ENCODE measurements around the gene NTNG1.
A peak's percentile ranks its signal among the peaks of the same experiment; 100 is the strongest.

Gene NTNG1

DNA sequence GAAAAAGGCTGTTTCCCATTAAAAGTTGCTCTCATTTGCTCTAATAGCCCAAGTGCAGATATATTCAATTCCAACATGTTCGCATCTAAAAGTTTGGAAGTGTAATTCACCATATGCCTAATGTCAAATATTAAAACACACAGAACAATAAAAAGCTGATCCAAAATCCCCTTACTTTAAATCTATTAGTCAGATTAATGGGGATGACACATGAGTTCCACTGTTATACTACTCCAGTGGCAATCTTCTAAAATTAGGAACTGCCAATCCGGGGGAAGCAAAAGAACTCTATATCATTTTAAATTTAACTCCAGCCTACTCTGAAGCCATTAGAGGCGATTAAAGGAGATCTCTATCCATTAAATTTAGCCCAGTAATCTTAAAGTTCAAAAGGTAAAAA lies 317.1 kb downstream of the NTNG1 start:
- no peak for DNase-seq (ENCODE audit: low read depth in 2 of 2)

- no peak for DNase-seq (ENCODE audit: low read depth in 2 of 2)
These were observed 318.5 kb downstream of the NTNG1 start for GRCh38 chr1:107459204-107459904.

GRCh38 chr1:107460035-107460434 lies 319.2 kb downstream of the NTNG1 start:
- no peak for DNase-seq (ENCODE audit: low read depth in 2 of 2)

GRCh38 chr1:107464827-107465226 lies 324.0 kb downstream of the NTNG1 start:
- DNase-seq (ENCODE audit: low read depth in 2 of 2) = no peak

DNA sequence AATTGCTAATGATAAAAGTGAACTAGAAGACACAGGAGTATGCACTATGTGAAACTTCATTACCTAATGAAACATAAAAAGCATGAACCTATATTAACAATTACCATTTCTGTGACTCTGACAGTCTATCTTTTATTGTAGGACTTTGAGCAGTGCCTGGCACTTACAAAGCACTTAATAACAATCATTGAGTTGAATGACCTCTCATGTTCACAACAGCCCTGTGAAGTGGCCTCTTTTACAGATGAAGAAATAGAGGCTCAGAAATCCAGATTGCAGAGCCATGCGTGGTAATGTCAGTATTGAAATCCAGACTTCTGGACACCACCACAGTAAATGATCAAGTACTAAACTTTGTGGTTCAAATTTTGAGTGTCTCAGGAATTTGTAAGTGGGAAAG lies 326.4 kb downstream of the NTNG1 start:
- no peak for DNase-seq (ENCODE audit: low read depth in 2 of 2)

DNA sequence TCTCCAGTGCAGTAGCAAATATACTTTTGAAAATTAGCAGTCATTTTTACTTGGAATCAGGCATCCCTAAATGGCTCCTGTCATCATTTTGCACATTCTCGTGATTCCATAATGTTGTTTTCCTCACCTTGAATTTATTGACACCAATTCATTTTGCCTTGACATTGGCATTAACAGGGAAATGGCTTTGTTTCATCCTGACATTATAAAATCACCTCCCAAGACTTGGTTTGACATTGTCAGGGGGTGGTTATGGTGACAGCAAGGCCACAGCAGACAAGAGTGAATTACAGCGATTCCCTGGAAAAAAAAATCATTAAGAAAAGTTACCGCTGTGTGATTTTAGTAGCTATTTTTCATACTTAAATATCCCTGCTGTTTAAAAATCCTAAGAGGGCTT lies 327.0 kb downstream of the NTNG1 start:
- no peak for DNase-seq (ENCODE audit: low read depth in 2 of 2)

DNA sequence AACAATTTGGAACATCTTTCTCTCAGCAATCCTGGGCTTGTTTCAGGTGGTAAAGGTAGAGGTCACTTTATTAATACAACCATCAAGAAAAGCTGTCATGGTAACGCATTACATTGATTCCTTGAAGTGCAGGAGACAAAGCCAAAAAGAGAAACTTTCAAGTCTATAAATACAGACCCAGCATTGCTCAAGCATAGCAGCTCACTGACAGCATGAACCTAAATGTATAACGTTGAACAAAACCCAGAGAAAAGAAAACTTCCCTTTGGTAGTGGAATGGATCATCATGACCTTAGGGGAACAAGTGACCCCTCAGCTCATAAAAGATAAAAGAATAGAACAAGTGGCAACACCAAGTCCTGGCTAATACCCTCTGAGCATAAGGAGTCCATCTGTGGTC lies 332.2 kb downstream of the NTNG1 start:
- DNase-seq (ENCODE audit: low read depth in 2 of 2) = no peak

GRCh38 chr1:107474877-107475612 lies 334.2 kb downstream of the NTNG1 start:
- DNase-seq (ENCODE audit: low read depth in 2 of 2) = peak; percentile 8 to 28

GRCh38 chr1:107477233-107477632 lies 336.4 kb downstream of the NTNG1 start:
- DNase-seq (ENCODE audit: low read depth in 2 of 2) = no peak

GRCh38 chr1:107479865-107480350 lies 339.1 kb downstream of the NTNG1 start:
- no peak for DNase-seq (ENCODE audit: low read depth in 2 of 2)

DNA sequence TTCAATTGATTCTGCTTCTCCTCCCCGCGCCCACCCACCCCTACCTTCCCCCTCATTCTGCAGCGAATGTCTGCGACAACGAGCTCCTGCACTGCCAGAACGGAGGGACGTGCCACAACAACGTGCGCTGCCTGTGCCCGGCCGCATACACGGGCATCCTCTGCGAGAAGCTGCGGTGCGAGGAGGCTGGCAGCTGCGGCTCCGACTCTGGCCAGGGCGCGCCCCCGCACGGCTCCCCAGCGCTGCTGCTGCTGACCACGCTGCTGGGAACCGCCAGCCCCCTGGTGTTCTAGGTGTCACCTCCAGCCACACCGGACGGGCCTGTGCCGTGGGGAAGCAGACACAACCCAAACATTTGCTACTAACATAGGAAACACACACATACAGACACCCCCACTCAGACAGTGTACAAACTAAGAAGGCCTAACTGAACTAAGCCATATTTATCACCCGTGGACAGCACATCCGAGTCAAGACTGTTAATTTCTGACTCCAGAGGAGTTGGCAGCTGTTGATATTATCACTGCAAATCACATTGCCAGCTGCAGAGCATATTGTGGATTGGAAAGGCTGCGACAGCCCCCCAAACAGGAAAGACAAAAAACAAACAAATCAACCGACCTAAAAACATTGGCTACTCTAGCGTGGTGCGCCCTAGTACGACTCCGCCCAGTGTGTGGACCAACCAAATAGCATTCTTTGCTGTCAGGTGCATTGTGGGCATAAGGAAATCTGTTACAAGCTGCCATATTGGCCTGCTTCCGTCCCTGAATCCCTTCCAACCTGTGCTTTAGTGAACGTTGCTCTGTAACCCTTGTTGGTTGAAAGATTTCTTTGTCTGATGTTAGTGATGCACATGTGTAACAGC lies 339.9 kb downstream of the NTNG1 start:
- DNase-seq (ENCODE audit: low read depth in 2 of 2) = no peak

DNA sequence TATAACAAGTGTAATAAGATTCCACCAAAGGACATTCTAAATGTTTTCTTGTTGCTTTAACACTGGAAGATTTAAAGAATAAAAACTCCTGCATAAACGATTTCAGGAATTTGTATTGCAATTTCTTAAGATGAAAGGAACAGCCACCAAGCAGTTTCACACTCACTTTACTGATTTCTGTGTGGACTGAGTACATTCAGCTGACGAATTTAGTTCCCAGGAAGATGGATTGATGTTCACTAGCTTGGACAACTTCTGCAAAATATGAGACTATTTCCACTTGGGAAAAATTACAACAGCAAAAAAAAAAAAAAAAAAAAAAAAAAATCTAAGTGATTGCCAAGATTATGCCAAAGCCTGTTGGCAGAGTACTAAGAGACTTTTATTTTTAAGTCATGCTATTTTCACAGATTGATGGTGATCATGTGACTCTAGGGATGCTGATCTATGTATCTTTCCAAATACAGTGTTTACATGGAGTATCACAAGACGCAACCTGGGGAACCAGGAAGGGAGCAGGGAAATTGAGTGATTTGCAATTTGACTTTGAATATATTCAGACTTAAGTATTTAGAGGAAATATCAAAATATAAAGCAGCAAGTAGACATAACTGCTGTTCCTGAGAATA lies 341.0 kb downstream of the NTNG1 start:
- DNase-seq (ENCODE audit: low read depth in 2 of 2) = no peak

- DNase-seq (ENCODE audit: low read depth in 2 of 2) = no peak
These were observed 343.1 kb downstream of the NTNG1 start for GRCh38 chr1:107483949-107484348.

DNA sequence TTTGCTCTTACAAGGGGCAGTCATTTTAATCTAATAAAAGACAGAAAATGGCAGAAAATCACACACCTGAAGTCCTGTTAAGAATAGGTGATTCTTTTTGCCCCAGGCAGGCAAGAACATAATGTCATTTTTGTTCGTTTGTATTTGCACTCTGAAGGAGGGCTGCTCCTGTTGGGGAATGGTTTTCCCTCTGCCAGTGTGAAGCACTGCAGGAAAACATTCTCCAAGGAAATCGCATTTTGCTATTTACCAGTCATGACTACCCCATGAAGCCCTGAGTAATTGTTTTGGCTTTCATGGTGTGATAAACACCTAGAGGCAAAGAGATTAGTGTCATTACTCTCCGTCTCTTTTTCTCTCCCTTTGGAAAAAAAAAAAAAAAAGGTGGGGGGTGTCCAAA lies 345.5 kb downstream of the NTNG1 start:
- no peak for DNase-seq (ENCODE audit: low read depth in 2 of 2)

GRCh38 chr1:107487506-107487905 lies 346.7 kb downstream of the NTNG1 start:
- no peak for DNase-seq (ENCODE audit: low read depth in 2 of 2)

GRCh38 chr1:107491582-107491981 lies 350.7 kb downstream of the NTNG1 start:
- no peak for DNase-seq (ENCODE audit: low read depth in 2 of 2)

DNA sequence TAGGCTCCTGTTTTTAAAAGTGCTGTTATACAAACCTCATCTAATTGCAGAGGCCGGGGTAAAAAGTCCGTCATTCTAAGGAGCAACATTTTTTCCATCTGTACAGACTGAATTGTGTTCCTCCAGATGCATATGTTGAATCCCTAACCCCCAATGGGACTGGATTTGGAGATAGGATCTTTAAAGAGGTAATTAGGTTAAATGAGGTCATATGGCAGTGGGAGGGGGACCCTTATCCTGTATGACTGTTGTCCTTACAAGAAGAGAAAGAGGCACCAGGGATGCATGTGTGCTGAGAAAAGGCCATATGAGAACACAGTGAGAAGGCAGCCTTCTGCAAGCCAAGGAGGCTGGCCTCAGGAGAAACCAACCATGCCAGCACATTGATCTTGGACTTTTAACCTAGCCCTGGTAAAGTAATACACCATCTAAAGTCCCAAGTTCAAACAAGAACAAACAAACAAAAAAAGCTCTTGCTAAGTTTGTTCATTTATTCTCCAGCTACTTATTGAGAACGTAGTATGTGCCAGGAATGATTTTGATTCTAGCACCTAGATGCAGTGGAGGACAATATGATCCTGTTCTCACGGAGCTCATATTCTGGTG lies 352.4 kb downstream of the NTNG1 start:
- no peak for DNase-seq (ENCODE audit: low read depth in 2 of 2)

- DNase-seq (ENCODE audit: low read depth in 2 of 2) = no peak
These were observed 353.2 kb downstream of the NTNG1 start for GRCh38 chr1:107494061-107494460.

- no peak for DNase-seq (ENCODE audit: low read depth in 2 of 2)
These were observed 355.2 kb downstream of the NTNG1 start for GRCh38 chr1:107496002-107496401.

DNA sequence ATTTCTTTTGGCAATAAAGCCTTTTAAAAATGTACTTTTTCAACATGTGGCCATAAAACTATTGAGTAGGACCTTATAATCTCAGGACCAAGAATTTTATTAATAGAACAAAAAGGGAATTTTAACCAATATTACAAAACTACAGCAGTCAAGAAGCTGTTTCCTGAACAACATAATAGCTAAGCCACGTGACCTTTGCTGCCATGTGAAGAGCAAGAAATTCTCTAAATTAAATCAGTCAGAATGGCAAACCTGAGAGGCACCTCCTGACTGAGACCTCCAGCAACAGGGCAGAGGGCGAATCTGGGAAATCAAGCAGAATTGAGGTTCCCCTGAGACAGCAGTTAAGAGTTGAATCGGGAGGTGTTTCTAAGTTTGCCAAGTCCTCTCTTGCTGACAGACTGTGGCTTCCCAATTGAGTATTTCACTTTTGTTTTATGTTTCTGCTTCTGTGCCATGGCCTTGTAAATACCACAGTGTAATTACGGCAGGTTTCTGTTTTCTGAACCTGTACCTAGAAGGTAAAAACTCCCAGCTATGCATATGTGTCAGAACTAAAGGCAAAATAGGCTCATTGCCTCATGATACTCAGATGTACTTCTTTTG lies 358.4 kb downstream of the NTNG1 start:
- DNase-seq (ENCODE audit: low read depth in 2 of 2) = no peak

DNA sequence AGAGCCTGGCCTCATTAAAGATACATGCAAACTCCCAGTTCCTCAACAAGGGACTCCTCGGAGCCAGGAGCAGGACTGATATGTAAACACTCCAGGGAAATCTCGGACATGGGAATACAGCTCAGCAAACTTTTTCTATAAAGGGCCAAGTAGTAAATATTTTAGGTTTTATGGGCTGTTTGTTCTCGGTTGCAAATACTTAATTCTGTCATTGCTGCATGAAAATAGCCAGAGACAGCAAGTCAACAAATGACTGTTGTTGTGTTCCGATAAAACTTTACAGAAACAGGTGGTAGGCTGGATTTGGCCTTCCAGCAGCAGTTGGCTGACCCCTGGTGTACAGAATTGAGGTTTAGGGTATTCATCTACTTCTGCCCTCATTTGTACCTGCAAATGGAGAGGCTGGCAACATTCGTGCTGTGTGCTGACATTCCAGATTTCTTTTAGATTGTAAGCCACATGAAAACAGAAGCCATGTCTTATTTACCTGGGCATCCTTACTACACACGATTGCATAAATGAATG lies 360.3 kb downstream of the NTNG1 start:
- no peak for DNase-seq (ENCODE audit: low read depth in 2 of 2)

Measured in fibroblast of skin of left biceps (primary cell).